Smooth muscle cell (in vitro differentiated cells): Measurements from ENCODE around the gene WWOX. TPM values are rescaled to one million over a fixed set of nuclear protein-coding genes. Genes with fewer than 3 reads are reported as not detected.

Experiments used
- DNase-seq: peaks from one replicate; lab custom pipeline; 2025; ENCODE audit not compliant: unreplicated experiment; lab: John Stamatoyannopoulos, UW
- H2AFZ ChIP-seq: fragments of 200-600 bp; sonication (generic); 2 replicates; pipeline ENCODE4 v1.6.0; 2016; ENCODE audit warnings: antibody characterized with exemption, low read depth, mild to moderate bottlenecking
- H3F3A ChIP-seq: fragments of 200-600 bp; sonication (generic); 2 replicates; pipeline ENCODE4 v1.6.0; 2017; ENCODE audit warnings: antibody characterized with exemption, low read depth
- H3K27ac ChIP-seq: fragments of 200-600 bp; sonication (generic); 2 replicates; pipeline ENCODE4 v1.5.1; 2016; ENCODE audit warnings: low read depth, mild to moderate bottlenecking
- H3K27me3 ChIP-seq: fragments of 200-600 bp; sonication (generic); 2 replicates; pipeline ENCODE4 v1.6.1; 2016; ENCODE audit warnings: low read depth, mild to moderate bottlenecking
- H3K36me3 ChIP-seq: fragments of 200-600 bp; sonication (generic); 2 replicates; pipeline ENCODE4 v1.5.1; 2016; ENCODE audit warnings: low read depth
- H3K4me1 ChIP-seq: fragments of 200-600 bp; sonication (generic); 2 replicates; pipeline ENCODE4 v1.5.1; 2016; ENCODE audit warnings: low read depth
- H3K4me2 ChIP-seq: fragments of 200-600 bp; sonication (generic); 2 replicates; pipeline ENCODE4 v1.6.0; 2016; ENCODE audit warnings: mild to moderate bottlenecking
- H3K4me3 ChIP-seq: fragments of 200-600 bp; sonication (generic); 2 replicates; pipeline ENCODE4 v1.5.1; 2016; ENCODE audit warnings: mild to moderate bottlenecking
- H3K79me2 ChIP-seq: fragments of 200-600 bp; sonication (generic); 2 replicates; pipeline ENCODE4 v1.6.0; 2016; ENCODE audit warnings: low read depth, mild to moderate bottlenecking
- H3K9ac ChIP-seq: fragments of 200-600 bp; sonication (generic); 2 replicates; pipeline ENCODE4 v1.6.0; 2016; ENCODE audit warnings: low read depth
- H3K9me3 ChIP-seq: fragments of 200-600 bp; sonication (generic); replicated peaks from 2 replicates; pipeline ENCODE4 v1.5.1; 2016; ENCODE audit warnings: low read depth
- H4K20me1 ChIP-seq: fragments of 200-600 bp; sonication (generic); 2 replicates; pipeline ENCODE4 v1.6.0; 2016; ENCODE audit warnings: low read depth
- whole genome bisulfite sequencing: methylation state at CpG from one replicate; pipeline ENCODE4 v1.1.7; 2016; ENCODE audit warnings: low lambda C conversion rate; 5-methylcytosine and 5-hydroxymethylcytosine counted together
- polyA plus RNA-seq: library from polyadenylated mRNA; unstranded; fragments of >200 nt; fragmentation: Nextera tagmentation; extraction: Ambion mirVana; gene quantifications from 2 replicates; pipeline ENCODE4 v1.2.1, GENCODE V29; 2016
- total RNA-seq: library from RNA; depleted of rRNA; stranded (reverse); fragments of >200 nt; gene quantifications from 2 replicates; pipeline ENCODE4 v1.2.3, GENCODE V29; 2014
- TF ChIP-seq, protein P1 (sequence below): fragments of 200-600 bp; sonication (generic); IDR thresholded peaks from 2 replicates; pipeline ENCODE4 v1.5.1; 2017; ENCODE audit warnings: borderline replicate concordance, mild to moderate bottlenecking, antibody characterized with exemption; ENCODE audit not compliant: insufficient read depth, poor library complexity, severe bottlenecking

Gene WWOX
- total and polyA plus RNA-seq, 2 experiments from 2014 or later: 7.5 to 14.0 TPM

DNA sequence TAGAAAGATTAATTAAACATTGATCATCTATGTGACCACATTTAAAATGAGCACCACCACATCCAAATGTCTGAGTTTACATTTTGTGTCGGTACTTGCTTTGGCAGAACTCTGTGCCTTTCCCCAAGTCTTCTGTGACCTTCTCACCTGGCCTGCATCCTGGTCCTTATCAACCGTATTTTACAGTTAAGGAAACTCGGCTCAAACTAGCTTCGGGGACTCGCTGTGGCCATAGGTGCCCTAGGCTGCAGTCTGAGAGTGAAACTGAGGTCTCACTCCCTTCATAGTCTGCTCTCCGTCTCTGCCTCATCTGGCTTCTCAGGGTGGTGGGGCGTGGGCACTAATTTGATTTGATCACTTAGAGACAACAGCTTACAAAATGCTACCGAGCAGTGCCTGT is 555.5 kb downstream of the WWOX start:
- no peaks in the 10 kb centered on the region for H4K20me1 ChIP-seq
- no peaks in the 10 kb centered on the region for H3K4me1 ChIP-seq
- 89% methylated on average over 8 of the region's 8 CpGs for WGBS
- H3K9ac ChIP-seq: no peak overlapping the region
- no peak overlapping the region for H3K4me2 ChIP-seq
- H3F3A ChIP-seq: no peaks in the 10 kb centered on the region
- no peaks in the 10 kb centered on the region for H3K79me2 ChIP-seq
- H3K9me3 ChIP-seq: no peaks in the 10 kb centered on the region
- no peaks in the 10 kb centered on the region for H3K27me3 ChIP-seq
- H2AFZ ChIP-seq: no peak overlapping the region
- no peak overlapping the region for H3K4me3 ChIP-seq
- DNase-seq: no peak
- H3K27ac ChIP-seq: no peak overlapping the region
- TF ChIP-seq, protein P1, sequence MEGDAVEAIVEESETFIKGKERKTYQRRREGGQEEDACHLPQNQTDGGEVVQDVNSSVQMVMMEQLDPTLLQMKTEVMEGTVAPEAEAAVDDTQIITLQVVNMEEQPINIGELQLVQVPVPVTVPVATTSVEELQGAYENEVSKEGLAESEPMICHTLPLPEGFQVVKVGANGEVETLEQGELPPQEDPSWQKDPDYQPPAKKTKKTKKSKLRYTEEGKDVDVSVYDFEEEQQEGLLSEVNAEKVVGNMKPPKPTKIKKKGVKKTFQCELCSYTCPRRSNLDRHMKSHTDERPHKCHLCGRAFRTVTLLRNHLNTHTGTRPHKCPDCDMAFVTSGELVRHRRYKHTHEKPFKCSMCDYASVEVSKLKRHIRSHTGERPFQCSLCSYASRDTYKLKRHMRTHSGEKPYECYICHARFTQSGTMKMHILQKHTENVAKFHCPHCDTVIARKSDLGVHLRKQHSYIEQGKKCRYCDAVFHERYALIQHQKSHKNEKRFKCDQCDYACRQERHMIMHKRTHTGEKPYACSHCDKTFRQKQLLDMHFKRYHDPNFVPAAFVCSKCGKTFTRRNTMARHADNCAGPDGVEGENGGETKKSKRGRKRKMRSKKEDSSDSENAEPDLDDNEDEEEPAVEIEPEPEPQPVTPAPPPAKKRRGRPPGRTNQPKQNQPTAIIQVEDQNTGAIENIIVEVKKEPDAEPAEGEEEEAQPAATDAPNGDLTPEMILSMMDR: no peak
- H3K36me3 ChIP-seq: no peaks in the 10 kb centered on the region

DNA sequence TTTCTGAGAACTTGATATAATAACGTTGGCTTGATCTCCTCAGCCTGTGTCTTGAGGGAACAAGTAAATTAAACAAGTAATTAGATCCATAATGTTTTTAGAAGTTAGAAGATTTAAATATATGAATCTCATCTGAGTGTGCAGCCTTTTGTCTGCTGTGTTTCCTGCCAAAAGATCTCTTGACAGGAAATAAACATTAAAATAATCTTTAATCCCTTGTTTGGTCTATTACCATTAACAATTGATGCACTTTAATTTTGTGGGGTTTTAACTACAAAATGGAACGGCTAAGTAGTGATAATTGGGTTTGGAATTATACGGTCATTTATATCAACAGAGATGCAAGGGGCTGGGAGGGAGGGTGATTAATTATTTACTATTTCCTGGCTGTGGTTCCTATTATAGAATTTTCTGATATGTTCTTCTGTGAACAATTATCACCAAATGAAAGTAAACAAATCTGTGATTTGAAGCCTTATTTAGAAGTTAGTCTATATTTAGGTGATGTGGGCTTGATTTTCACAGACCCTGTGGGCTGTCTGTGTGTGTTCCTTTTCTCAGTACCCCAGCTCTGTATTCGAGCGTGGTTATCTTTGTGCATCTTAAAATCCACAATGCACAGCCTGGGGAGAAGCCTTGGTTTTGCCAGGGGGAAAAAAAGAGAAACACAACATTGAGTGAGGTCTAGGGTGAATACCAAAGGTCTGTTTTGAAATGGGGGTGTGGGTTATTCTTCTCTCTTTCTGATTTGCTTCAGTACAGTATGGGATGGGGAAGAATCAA is 556.1 kb downstream of the WWOX start:
- WGBS: 71% methylated on average over 5 of the region's 5 CpGs
- no peak overlapping the region for H3K4me3 ChIP-seq
- no peaks in the 10 kb centered on the region for H4K20me1 ChIP-seq
- no peaks in the 10 kb centered on the region for H3K9me3 ChIP-seq
- H3K9ac ChIP-seq: no peak overlapping the region
- no peak overlapping the region for H3K27ac ChIP-seq
- no peaks in the 10 kb centered on the region for H3K79me2 ChIP-seq
- H2AFZ ChIP-seq: no peak overlapping the region
- no peaks in the 10 kb centered on the region for H3K27me3 ChIP-seq
- no peaks in the 10 kb centered on the region for H3K36me3 ChIP-seq
- DNase-seq: no peak
- H3K4me1 ChIP-seq: no peaks in the 10 kb centered on the region
- TF ChIP-seq, protein P1: no peak
- no peak overlapping the region for H3K4me2 ChIP-seq
- no peaks in the 10 kb centered on the region for H3F3A ChIP-seq

DNA sequence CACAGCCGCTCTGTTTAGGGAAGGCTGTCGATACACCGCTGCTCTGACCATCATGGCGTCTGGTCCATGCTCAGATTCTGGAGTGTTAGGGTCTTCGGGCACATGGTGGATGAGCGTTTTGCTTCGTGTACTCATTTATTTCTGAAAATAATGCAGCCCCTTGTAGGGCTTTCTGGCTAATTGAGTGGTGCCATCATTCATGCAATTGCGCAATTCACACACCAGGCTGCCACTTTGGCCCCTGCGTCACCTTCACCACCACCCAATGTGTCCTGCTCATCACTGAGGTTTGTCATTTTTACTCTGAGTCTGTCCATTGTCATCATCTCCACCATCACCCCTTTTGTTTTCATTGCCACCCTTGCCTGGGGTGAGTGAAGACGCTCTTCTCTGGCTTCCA is 557.4 kb downstream of the WWOX start:
- Histone ChIP-seq H3K4me2 (no peak overlapping the region), H3K4me3 (no peak overlapping the region), H3F3A (no peaks in the 10 kb centered on the region), H3K9ac (no peak overlapping the region), H3K79me2 (no peaks in the 10 kb centered on the region), H3K4me1 (no peaks in the 10 kb centered on the region), H3K27me3 (no peaks in the 10 kb centered on the region), H2AFZ (no peak overlapping the region), H3K27ac (no peak overlapping the region), H3K9me3 (no peaks in the 10 kb centered on the region), H3K36me3 (no peaks in the 10 kb centered on the region), H4K20me1 (no peaks in the 10 kb centered on the region)
- TF ChIP-seq, protein P1: no peak
- WGBS: 89% methylated on average over 10 of the region's 10 CpGs
- DNase-seq: no peak

DNA sequence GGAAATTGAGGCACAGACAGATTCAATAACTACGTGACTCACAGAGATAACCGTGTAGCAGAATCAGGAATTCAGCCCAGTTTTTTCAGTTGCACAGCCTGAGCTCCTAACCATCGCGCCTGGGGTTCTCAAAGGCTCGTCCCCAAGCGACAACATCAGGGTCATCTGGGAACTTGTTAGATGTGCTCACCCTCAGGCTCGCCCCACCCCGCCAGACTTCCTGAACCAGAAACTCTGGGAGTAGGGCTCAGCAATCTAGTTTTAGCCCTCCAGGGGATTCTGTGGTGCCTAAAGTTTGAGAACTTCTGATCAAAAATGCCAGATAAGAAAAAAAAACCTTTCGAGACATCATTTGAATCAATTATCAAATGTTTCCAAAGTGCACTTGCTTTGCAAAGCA is 559.8 kb downstream of the WWOX start:
- H4K20me1 ChIP-seq: no peaks in the 10 kb centered on the region
- H3K4me3 ChIP-seq: no peak overlapping the region
- no peaks in the 10 kb centered on the region for H3K9me3 ChIP-seq
- no peak overlapping the region for H3K9ac ChIP-seq
- no peak overlapping the region for H3K4me2 ChIP-seq
- H3K27ac ChIP-seq: no peak overlapping the region
- H3K79me2 ChIP-seq: no peaks in the 10 kb centered on the region
- no peaks in the 10 kb centered on the region for H3F3A ChIP-seq
- H2AFZ ChIP-seq: no peak overlapping the region
- no peak for DNase-seq
- H3K36me3 ChIP-seq: no peaks in the 10 kb centered on the region
- H3K4me1 ChIP-seq: no peaks in the 10 kb centered on the region
- H3K27me3 ChIP-seq: no peaks in the 10 kb centered on the region
- 59% methylated on average over 9 of the region's 9 CpGs for WGBS
- TF ChIP-seq, protein P1: no peak
